HG02943 (cell line): Measurements from ENCODE around the gene LMAN1L.

ENCODE experiments used
- ATAC-seq: cut with Tn5 transposase; IDR thresholded peaks from one replicate; pipeline ENCODE4 v1.9.1; 2021; ENCODE audit warnings: mild to moderate bottlenecking, low read depth, moderate library complexity; ENCODE audit not compliant: unreplicated experiment

Gene LMAN1L

GRCh38 chr15:74833376-74834107 lies 20.9 kb downstream of the LMAN1L start:
- ATAC-seq: no peak

GRCh38 chr15:74835312-74835823 lies 22.7 kb downstream of the LMAN1L start:
- no peak for ATAC-seq

GRCh38 chr15:74836846-74837245 lies 24.2 kb downstream of the LMAN1L start:
- ATAC-seq: no peak

GRCh38 chr15:74837482-74838136 lies 25.0 kb downstream of the LMAN1L start:
- no peak for ATAC-seq

- no peak for ATAC-seq
Observed at GRCh38 chr15:74838137-74838516, 25.5 kb downstream of the LMAN1L start.

- no peak for ATAC-seq
Observed at GRCh38 chr15:74838746-74839525, 26.3 kb downstream of the LMAN1L start.

- no peak for ATAC-seq
Observed at GRCh38 chr15:74839526-74840395, 27.1 kb downstream of the LMAN1L start.

- no peak for ATAC-seq
Observed at GRCh38 chr15:74840851-74841775, 28.5 kb downstream of the LMAN1L start.

- no peak for ATAC-seq
Observed at GRCh38 chr15:74841891-74842373, 29.3 kb downstream of the LMAN1L start.

GRCh38 chr15:74842581-74843444 lies 30.2 kb downstream of the LMAN1L start, which contains the start of gene ULK3:
Gene ULK3 (minus strand): TSS chr15:74843156. CDS start chr15:74843105, 51 bp downstream.
- ATAC-seq: peak; percentile 69

- no peak for ATAC-seq
Observed at GRCh38 chr15:74843445-74843828, 30.8 kb downstream of the LMAN1L start.

- no peak for ATAC-seq
Observed at GRCh38 chr15:74843891-74844299, 31.3 kb downstream of the LMAN1L start.

GRCh38 chr15:74844319-74845207 lies 31.9 kb downstream of the LMAN1L start:
- ATAC-seq: no peak

GRCh38 chr15:74845208-74845568 lies 32.6 kb downstream of the LMAN1L start:
- no peak for ATAC-seq

GRCh38 chr15:74845581-74845980 lies 32.9 kb downstream of the LMAN1L start:
- ATAC-seq: no peak

- no peak for ATAC-seq
Observed at GRCh38 chr15:74847432-74847831, 34.8 kb downstream of the LMAN1L start.

GRCh38 chr15:74850393-74850792 lies 37.8 kb downstream of the LMAN1L start:
- no peak for ATAC-seq
